ENCODE results near the gene PROZ.

The PROZ gene

GRCh38 chr13:113201815-113202214 is 43.4 kb downstream of the PROZ start:
- peaks cover 49% of the 10 kb centered on the region for H3K4me1 Mint-ChIP-seq (ENCODE audit: low read depth)
- H3K36me3 Mint-ChIP-seq (ENCODE audit: low read depth) = peaks cover 59% of the 10 kb centered on the region
- H3K4me3 Mint-ChIP-seq = no peak overlapping the region
- H3K27me3 Mint-ChIP-seq = no peaks in the 10 kb centered on the region
- no peak overlapping the region for H3K27ac Mint-ChIP-seq
- intact Hi-C loops (cut with micrococcal nuclease) = loop anchor here (10.0 kb wide), 1 partner anchor 517 kb away; no protein-coding TSS in a partner anchor
- no peaks in the 10 kb centered on the region for H3K9me3 Mint-ChIP-seq

GRCh38 chr13:113202912-113203311 is 44.5 kb downstream of the PROZ start:
- intact Hi-C loops (cut with micrococcal nuclease) = loop anchor here (10.0 kb wide), 1 partner anchor 518 kb away; no protein-coding TSS in a partner anchor
- peaks cover 51% of the 10 kb centered on the region for H3K36me3 Mint-ChIP-seq (ENCODE audit: low read depth)
- H3K27ac Mint-ChIP-seq = peak overlapping the region; percentile 13
- H3K27me3 Mint-ChIP-seq = no peaks in the 10 kb centered on the region
- H3K4me3 Mint-ChIP-seq = no peak overlapping the region
- peaks cover 59% of the 10 kb centered on the region for H3K4me1 Mint-ChIP-seq (ENCODE audit: low read depth)
- no peaks in the 10 kb centered on the region for H3K9me3 Mint-ChIP-seq

GRCh38 chr13:113203507-113204377 is 45.3 kb downstream of the PROZ start:
- Mint-ChIP-seq H3K4me1 (ENCODE audit: low read depth) (peaks cover 60% of the 10 kb centered on the region), H3K27me3 (no peaks in the 10 kb centered on the region), H3K36me3 (ENCODE audit: low read depth) (peaks cover 44% of the 10 kb centered on the region), H3K27ac (no peak overlapping the region), H3K4me3 (no peak overlapping the region), H3K9me3 (no peaks in the 10 kb centered on the region)
- intact Hi-C loops (cut with micrococcal nuclease) = loop anchor here (10.0 kb wide), 1 partner anchor 519 kb away; no protein-coding TSS in a partner anchor

- no peak overlapping the region for H3K4me3 Mint-ChIP-seq
- H3K27ac Mint-ChIP-seq = no peak overlapping the region
- intact Hi-C loops (cut with micrococcal nuclease) = loop anchor here (10.0 kb wide), 1 partner anchor 520 kb away; no protein-coding TSS in a partner anchor
- H3K4me1 Mint-ChIP-seq (ENCODE audit: low read depth) = peaks cover 60% of the 10 kb centered on the region
- H3K9me3 Mint-ChIP-seq = no peaks in the 10 kb centered on the region
- H3K36me3 Mint-ChIP-seq (ENCODE audit: low read depth) = peaks cover 37% of the 10 kb centered on the region
- H3K27me3 Mint-ChIP-seq = no peaks in the 10 kb centered on the region
Measured at GRCh38 chr13:113204378-113204734, 45.9 kb downstream of the PROZ start.

GRCh38 chr13:113205428-113205931 is 47.0 kb downstream of the PROZ start:
- Mint-ChIP-seq H3K4me1 (ENCODE audit: low read depth) (peaks cover 60% of the 10 kb centered on the region), H3K27me3 (no peaks in the 10 kb centered on the region), H3K27ac (no peak overlapping the region), H3K4me3 (no peak overlapping the region), H3K9me3 (no peaks in the 10 kb centered on the region), H3K36me3 (ENCODE audit: low read depth) (peaks cover 28% of the 10 kb centered on the region)
- intact Hi-C loops (cut with micrococcal nuclease) = loop anchor here (10.0 kb wide), 1 partner anchor 521 kb away; no protein-coding TSS in a partner anchor

- no peaks in the 10 kb centered on the region for H3K9me3 Mint-ChIP-seq
- intact Hi-C loops (cut with micrococcal nuclease) = loop anchor here (10.0 kb wide), 1 partner anchor 523 kb away; no protein-coding TSS in a partner anchor
- no peaks in the 10 kb centered on the region for H3K27me3 Mint-ChIP-seq
- peaks cover 72% of the 10 kb centered on the region for H3K4me1 Mint-ChIP-seq (ENCODE audit: low read depth)
- H3K4me3 Mint-ChIP-seq = peak overlapping the region; percentile 81
- H3K27ac Mint-ChIP-seq = peak overlapping the region; percentile 82
- peaks cover 38% of the 10 kb centered on the region for H3K36me3 Mint-ChIP-seq (ENCODE audit: low read depth)
Measured at GRCh38 chr13:113207460-113207859, 49.0 kb downstream of the PROZ start.

- peak overlapping the region; percentile 82 for H3K27ac Mint-ChIP-seq
- intact Hi-C loops (cut with micrococcal nuclease) = loop anchor here (2.0 to 10.0 kb wide), 2 partner anchors 55 to 523 kb away; no protein-coding TSS in a partner anchor
- peaks cover 68% of the 10 kb centered on the region for H3K4me1 Mint-ChIP-seq (ENCODE audit: low read depth)
Measured at GRCh38 chr13:113207890-113208420, 49.5 kb downstream of the PROZ start.

GRCh38 chr13:113208421-113209335 is 50.2 kb downstream of the PROZ start, which contains the start of gene PCID2:
TSS of gene PCID2 (minus strand) at chr13:113208669. CDS start at chr13:113208634, 35 bp downstream.
- Mint-ChIP-seq H3K4me1 (ENCODE audit: low read depth) (peaks cover 66% of the 10 kb centered on the region), H3K9me3 (no peaks in the 10 kb centered on the region), H3K4me3 (peak within 1 kb of the TSS; percentile 81), H3K36me3 (ENCODE audit: low read depth) (peaks cover 38% of the 10 kb centered on the region), H3K27me3 (no peaks in the 10 kb centered on the region), H3K27ac (peak within 1 kb of the TSS; percentile 82)
- intact Hi-C loops (cut with micrococcal nuclease) = loop anchor here (2.0 to 10.0 kb wide), 2 partner anchors 56 to 524 kb away; no protein-coding TSS in a partner anchor

More at GRCh38 chr13:113207890-113208420, 49.5 kb downstream of the PROZ start:
- Mint-ChIP-seq H3K9me3 (no peaks in the 10 kb centered on the region), H3K27me3 (no peaks in the 10 kb centered on the region), H3K4me3 (peak overlapping the region; percentile 81), H3K36me3 (ENCODE audit: low read depth) (peaks cover 37% of the 10 kb centered on the region)

GRCh38 chr13:113209336-113209758 is 50.9 kb downstream of the PROZ start, which contains the start of gene CUL4A:
TSS of gene CUL4A (plus strand) at chr13:113209613. CDS start at chr13:113209628, 15 bp downstream.
- peaks cover 45% of the 10 kb centered on the region for H3K36me3 Mint-ChIP-seq (ENCODE audit: low read depth)
- H3K27me3 Mint-ChIP-seq = no peaks in the 10 kb centered on the region
- intact Hi-C loops (cut with micrococcal nuclease) = loop anchor here (2.0 to 10.0 kb wide), 2 partner anchors 57 to 525 kb away; no protein-coding TSS in a partner anchor
- H3K9me3 Mint-ChIP-seq = no peaks in the 10 kb centered on the region
- H3K4me1 Mint-ChIP-seq (ENCODE audit: low read depth) = peaks cover 65% of the 10 kb centered on the region
- H3K27ac Mint-ChIP-seq = peak within 1 kb of the TSS; percentile 82
- H3K4me3 Mint-ChIP-seq = peak within 1 kb of the TSS; percentile 81

- intact Hi-C loops (cut with micrococcal nuclease) = loop anchor here (2.0 to 10.0 kb wide), 3 partner anchors 57 to 525 kb away; no protein-coding TSS in a partner anchor
- Mint-ChIP-seq H3K9me3 (no peaks in the 10 kb centered on the region), H3K36me3 (ENCODE audit: low read depth) (peaks cover 45% of the 10 kb centered on the region), H3K4me1 (ENCODE audit: low read depth) (peaks cover 60% of the 10 kb centered on the region), H3K4me3 (peak overlapping the region; percentile 75), H3K27ac (peak overlapping the region; percentile 59), H3K27me3 (no peaks in the 10 kb centered on the region)
Measured at GRCh38 chr13:113209759-113210421, 51.4 kb downstream of the PROZ start.

- H3K9me3 Mint-ChIP-seq = no peaks in the 10 kb centered on the region
- H3K27me3 Mint-ChIP-seq = no peaks in the 10 kb centered on the region
- peaks cover 38% of the 10 kb centered on the region for H3K36me3 Mint-ChIP-seq (ENCODE audit: low read depth)
- peaks cover 50% of the 10 kb centered on the region for H3K4me1 Mint-ChIP-seq (ENCODE audit: low read depth)
- intact Hi-C loops (cut with micrococcal nuclease) = loop anchor here (10.0 kb wide), 1 partner anchor 266 kb away; no protein-coding TSS in a partner anchor
- H3K4me3 Mint-ChIP-seq = peak overlapping the region; percentile 6
- no peak overlapping the region for H3K27ac Mint-ChIP-seq
Measured at GRCh38 chr13:113210833-113211232, 52.4 kb downstream of the PROZ start.

- Mint-ChIP-seq H3K36me3 (ENCODE audit: low read depth) (peaks cover 32% of the 10 kb centered on the region), H3K27ac (no peak overlapping the region), H3K27me3 (no peaks in the 10 kb centered on the region), H3K4me3 (no peak overlapping the region), H3K4me1 (ENCODE audit: low read depth) (peaks cover 41% of the 10 kb centered on the region), H3K9me3 (no peaks in the 10 kb centered on the region)
- intact Hi-C loops (cut with micrococcal nuclease) = loop anchor here (10.0 kb wide), 1 partner anchor 267 kb away; no protein-coding TSS in a partner anchor
Measured at GRCh38 chr13:113211774-113212173, 53.3 kb downstream of the PROZ start.

Data from dendritic cell treated with granulocyte-macrophage colony-stimulating factor and Interleukin-4, amounts not matched to agents 40 ng/mL and 50 ng/mL, for 4 days (primary cell).